Activated T-cell treated with anti-CD3 and anti-CD28 coated beads, Interleukin-2, amount 50 U/mL, for 4 hours (primary cell): ENCODE results near the gene HEMGN. TPM values are rescaled to one million over a fixed set of nuclear protein-coding genes. Genes with fewer than 3 reads are reported as not detected.

ENCODE experiments used
- total RNA-seq, 3 donors: library from RNA; stranded (reverse); gene quantifications; one replicate each; pipeline ENCODE4 v1.2.1, GENCODE V29; 2021

Gene HEMGN
- total RNA-seq, 3 donors from 2014 or later, result 0.46 to 0.61 (median 0.46) TPM

Other genes starting within 250 kb of the HEMGN start
- gene XPA, start 240.8 kb downstream of the HEMGN start, total RNA-seq, result 10 to 100 TPM; 11.3 to 12.6 (median 11.4) TPM
- not detected for gene FOXE1, start 84.9 kb downstream of the HEMGN start, total RNA-seq
- gene TRMO, start 15.7 kb downstream of the HEMGN start, total RNA-seq, result 10 to 100 TPM; 12.3 to 16.9 (median 16.0) TPM
- 100 to 1,000 TPM; 307 to 343 (median 326) TPM for gene ANP32B, start 45.2 kb upstream of the HEMGN start, total RNA-seq
- 10 to 100 TPM; 48.4 to 57.2 (median 49.1) TPM for gene NANS, start 118.6 kb upstream of the HEMGN start, total RNA-seq
- gene TRIM14, start 181.1 kb upstream of the HEMGN start, total RNA-seq, result 10 to 100 TPM; 30.4 to 40.6 (median 32.5) TPM